ENCODE measurements around the gene SVOP. TPM values are rescaled to one million over a fixed set of nuclear protein-coding genes. Genes with fewer than 3 reads are reported as not detected.

SVOP gene
- polyA plus RNA-seq, 3 donors: 0.38 TPM; not detected in 2

DNA sequence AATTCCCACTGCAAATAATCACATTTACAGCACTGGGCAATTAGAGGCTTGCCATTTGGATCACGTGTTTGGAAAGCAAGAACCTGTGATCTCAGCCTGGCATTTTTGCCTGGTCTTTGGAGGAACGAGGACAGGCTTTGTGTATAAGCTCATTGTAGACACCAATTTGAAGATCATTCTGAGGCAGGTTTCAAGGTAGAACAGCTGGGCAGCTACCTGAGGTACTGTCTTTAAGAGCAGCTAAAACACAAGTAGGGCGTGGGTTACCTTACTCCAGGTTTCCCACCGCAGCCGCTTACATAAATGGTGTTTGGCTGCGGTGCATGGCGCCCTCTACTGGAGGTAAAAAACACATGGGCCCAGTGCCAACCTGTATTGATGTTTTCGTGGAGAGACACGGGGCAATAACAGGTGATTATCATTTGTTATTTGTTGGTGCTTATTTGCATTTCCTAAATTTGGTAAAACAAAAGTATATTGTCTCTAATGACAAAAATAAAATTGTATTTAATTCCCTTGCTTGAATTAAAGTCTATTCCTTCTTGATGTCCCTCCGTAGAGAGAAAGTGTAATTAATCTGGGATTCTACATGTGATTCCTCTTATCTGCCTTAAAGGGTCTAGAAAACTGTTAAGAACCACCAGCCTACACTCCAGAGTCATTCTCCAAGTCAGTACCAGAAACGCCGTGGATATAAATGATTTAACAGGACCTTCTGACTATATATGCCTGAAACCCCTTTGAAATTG is 69.7 kb downstream of the SVOP start:
- no peak overlapping the region for H3K27ac ChIP-seq (ENCODE audit: low read depth, low read length)
- 17 to 24% (median 23%) methylated on average over 12 of the region's 12 CpGs for WGBS, 3 donors

GRCh38 chr12:108949976-108950375 is 70.9 kb downstream of the SVOP start:
- WGBS, 3 donors: 94 to 100% (median 97%) methylated on average over 1 of the region's 1 CpG
- no peak overlapping the region for H3K27ac ChIP-seq (ENCODE audit: low read depth, low read length)

DNA sequence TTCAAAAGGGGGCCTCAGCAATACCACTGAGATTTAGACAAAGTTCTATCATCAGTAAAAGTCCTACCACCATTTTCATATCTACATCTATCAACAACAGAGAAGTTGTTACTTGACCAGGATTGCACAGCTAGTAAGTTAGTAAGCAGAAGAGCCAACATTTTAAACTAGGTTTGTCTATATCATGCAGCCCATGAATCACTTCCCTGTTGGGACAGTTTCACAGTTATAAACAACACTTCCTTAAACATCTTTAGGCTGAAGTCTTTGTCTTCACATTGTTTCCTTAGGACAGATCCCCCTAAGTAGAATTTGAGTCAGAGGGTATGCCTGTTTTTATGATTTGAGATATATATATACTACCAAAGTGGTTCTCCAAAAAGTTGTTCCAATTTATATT is 72.5 kb downstream of the SVOP start:
- H3K27ac ChIP-seq (ENCODE audit: low read depth, low read length): no peak overlapping the region

GRCh38 chr12:108947097-108947496 is 73.8 kb downstream of the SVOP start:
- no peak overlapping the region for H3K27ac ChIP-seq (ENCODE audit: low read depth, low read length)
- WGBS, 3 donors: 37 to 77% (median 68%) methylated on average over 1 of the region's 1 CpG

GRCh38 chr12:108940138-108940537 is 80.7 kb downstream of the SVOP start:
- 42 to 48% (median 44%) methylated on average over 1 of the region's 1 CpG for WGBS, 3 donors
- no peak overlapping the region for H3K27ac ChIP-seq (ENCODE audit: low read depth, low read length)

DNA sequence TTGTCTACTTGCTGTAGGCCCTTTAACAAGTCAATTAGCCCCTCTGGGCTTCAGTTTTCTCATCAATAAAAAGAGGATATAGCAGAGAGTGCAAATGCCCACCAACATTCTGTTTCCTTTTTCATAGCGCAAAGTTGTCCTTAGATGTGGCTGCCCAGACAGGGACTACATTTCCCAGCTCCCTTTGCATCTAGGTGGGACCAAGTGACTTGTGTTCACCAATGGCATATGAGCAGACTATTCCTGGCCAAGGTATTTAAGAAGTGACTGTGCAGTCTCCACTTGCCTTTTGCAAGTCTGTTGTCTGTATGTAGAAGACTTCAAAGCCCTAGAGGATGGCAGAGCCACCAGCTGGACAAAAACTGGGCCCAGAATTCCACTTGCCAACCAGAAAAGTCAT is 81.3 kb downstream of the SVOP start:
- WGBS, 3 donors: 50 to 76% (median 66%) methylated on average over 1 of the region's 1 CpG
- no peak overlapping the region for H3K27ac ChIP-seq (ENCODE audit: low read depth, low read length)

DNA sequence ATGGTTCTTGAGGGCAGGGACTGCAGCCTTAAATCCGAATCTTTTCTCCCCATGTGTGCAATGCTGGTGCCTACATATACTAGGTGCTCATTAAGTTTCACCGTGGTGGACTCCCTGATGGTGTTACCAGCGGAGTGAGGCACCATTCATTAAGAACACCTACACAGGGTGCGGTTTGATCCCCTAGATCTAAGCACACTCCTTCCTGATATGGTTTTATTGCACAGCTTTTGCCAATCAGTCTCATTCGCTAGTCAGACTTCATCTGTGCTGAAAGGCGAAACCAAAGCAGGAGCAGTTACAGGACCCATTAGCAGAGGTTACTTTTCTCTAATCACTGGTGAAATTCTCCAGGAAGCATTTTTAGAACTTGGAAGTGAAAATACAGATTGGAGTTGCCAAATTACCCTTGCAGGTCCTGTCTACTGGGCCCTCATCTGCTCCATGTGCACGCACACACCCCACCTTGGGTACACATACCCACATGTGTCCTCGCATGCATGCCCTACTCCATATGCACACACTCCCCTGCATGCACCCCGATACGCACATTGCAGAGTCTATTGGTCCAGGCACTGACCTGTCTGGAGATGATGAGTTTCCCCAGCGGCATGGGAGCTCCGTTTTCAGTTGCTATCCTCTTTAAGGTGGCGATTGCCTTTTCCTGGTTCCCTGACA is 82.5 kb downstream of the SVOP start:
- no peak overlapping the region for H3K27ac ChIP-seq (ENCODE audit: low read depth, low read length)
- WGBS, 3 donors: 81 to 89% (median 83%) methylated on average over 13 of the region's 13 CpGs

GRCh38 chr12:108935159-108935763 is 85.6 kb downstream of the SVOP start:
- no peak overlapping the region for H3K27ac ChIP-seq (ENCODE audit: low read depth, low read length)
- 72 to 83% (median 79%) methylated on average over 7 of the region's 7 CpGs for WGBS, 3 donors

GRCh38 chr12:108933949-108934348 is 86.9 kb downstream of the SVOP start:
- WGBS, 3 donors: 59 to 83% (median 63%) methylated on average over 6 of the region's 6 CpGs
- H3K27ac ChIP-seq (ENCODE audit: low read depth, low read length): no peak overlapping the region

GRCh38 chr12:108930756-108931155 is 90.1 kb downstream of the SVOP start:
- 90 to 93% (median 90%) methylated on average over 3 of the region's 3 CpGs for WGBS, 3 donors
- H3K27ac ChIP-seq (ENCODE audit: low read depth, low read length): no peak overlapping the region

- WGBS, 3 donors: 25 to 44% (median 28%) methylated on average over 5 of the region's 5 CpGs
- no peak overlapping the region for H3K27ac ChIP-seq (ENCODE audit: low read depth, low read length)
These were observed 90.7 kb downstream of the SVOP start for GRCh38 chr12:108930155-108930554.

DNA sequence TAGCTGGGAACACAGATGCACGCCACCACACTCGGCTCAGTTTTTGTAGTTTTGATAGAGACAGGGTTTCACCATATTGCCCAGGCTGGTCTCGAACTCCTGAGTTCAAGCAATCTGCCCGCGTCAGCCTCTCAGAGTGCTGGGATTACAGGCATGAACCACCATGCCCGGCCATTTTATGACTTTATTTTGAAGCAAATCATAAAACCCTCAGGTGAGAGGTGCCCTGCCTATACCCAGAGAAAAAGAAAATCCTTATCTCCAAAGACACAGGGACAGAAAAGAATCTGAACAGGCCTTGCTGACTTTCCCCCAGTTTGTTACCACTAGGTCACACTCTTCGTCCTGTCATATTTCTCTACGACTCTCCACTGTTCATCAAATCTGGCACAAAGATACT is 92.2 kb downstream of the SVOP start:
- WGBS, 3 donors: 85 to 96% (median 90%) methylated on average over 8 of the region's 8 CpGs
- no peak overlapping the region for H3K27ac ChIP-seq (ENCODE audit: low read depth, low read length)

DNA sequence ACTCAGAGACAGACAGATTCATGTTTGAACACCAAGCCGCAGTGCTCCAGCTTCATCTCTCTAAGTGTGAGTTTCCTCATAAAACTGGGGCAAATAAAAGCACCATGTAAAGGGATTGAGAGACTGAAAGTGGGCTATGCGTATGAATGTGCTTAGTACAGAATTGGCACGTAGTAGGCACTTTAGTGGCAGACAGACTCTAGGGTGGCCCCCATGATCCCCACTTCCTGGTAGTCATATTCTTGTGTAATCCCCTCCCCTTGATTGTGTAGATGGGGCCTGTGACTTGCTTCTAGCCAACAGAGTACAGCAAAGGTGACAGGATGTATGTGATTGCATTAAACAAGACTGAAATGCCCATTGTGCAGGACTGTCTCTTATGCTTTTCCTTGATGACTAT is 98.0 kb downstream of the SVOP start:
- no peak overlapping the region for H3K27ac ChIP-seq (ENCODE audit: low read depth, low read length)
- 84 to 93% (median 85%) methylated on average over 3 of the region's 3 CpGs for WGBS, 3 donors

DNA sequence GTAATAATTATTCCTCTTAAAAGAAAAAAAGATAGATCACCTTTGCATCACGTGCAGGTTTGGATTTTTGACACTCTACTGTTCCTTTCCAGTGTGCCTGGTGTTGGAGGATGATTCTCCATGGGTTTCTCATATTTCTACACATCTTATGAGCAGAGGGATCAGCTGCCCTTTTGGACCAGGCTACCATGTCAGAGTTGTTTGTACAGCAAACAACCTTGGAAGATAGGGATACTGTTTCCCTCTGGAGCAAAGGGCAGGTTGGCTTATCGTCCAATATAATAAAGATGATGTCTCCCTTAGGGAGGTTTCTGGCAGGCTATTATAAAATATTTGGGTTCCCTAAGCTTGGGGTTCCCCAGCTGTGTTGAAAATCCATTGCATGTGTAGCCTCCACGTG is 98.9 kb downstream of the SVOP start:
- WGBS, 3 donors: 61 to 63% (median 63%) methylated on average over 3 of the region's 3 CpGs
- H3K27ac ChIP-seq (ENCODE audit: low read depth, low read length): no peak overlapping the region

DNA sequence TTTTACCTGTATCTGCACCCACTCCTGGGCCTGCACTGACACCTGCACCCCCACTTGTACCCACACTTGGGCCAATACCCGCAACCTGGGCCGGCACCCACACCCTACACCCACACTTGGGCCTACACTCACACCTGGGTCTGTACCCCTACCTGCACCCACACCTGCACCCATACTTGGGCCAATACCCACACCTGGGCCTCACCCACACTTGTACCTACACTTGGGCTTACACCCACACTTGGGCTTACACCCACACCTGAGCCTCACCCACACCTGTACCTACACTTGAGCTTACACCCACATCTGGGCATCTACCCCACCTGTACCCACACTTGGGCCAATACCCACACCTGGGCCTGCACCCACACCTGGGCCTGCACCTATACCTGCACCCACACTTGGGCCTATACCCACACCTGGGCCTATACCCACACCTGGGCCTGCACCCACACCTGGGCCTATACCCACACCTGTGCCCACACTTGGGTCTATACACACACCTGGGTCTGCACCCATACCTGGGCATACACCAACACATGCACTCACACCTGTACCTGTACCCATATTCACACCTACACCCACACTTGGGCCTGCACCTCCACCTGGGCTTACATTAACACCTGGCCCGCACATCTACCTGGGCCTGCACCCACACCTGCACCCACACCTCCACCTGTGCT is 101.8 kb downstream of the SVOP start:
- 74 to 98% (median 82%) methylated on average over 3 of the region's 3 CpGs for WGBS, 3 donors
- H3K27ac ChIP-seq (ENCODE audit: low read depth, low read length): no peak overlapping the region

- 67 to 79% (median 76%) methylated on average over 2 of the region's 2 CpGs for WGBS, 3 donors
- H3K27ac ChIP-seq (ENCODE audit: low read depth, low read length): no peak overlapping the region
These were observed 102.7 kb downstream of the SVOP start for GRCh38 chr12:108918206-108918605.

- no peak overlapping the region for H3K27ac ChIP-seq (ENCODE audit: low read depth, low read length)
- WGBS, 3 donors: 62 to 74% (median 70%) methylated on average over 5 of the region's 5 CpGs
These were observed 104.5 kb downstream of the SVOP start for GRCh38 chr12:108916336-108916735.

DNA sequence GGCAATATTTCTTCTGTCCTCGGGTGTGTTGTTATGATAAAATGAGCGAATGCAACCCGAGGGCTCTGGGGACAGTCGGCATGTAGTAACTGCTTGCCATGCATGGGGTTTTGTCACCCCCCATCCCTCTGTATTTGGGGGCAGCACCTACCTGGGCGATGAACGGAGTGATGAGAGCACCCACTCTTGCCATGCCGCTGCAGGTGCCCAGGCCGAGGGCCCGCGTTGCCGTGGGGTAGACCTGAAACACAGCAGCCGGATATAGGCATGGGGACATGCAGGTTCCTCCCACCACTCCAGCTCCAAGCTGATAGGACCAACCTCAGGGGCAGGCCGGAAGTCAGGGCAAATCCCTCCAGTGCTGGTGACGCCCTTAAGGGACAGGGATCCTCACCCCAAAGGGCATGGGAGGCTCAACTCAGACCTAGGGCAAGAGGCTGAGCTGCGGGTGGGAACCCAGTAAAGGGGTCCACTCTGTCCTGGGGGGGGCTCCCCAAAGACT is 105.2 kb downstream of the SVOP start:
- WGBS, 3 donors: 77 to 89% (median 84%) methylated on average over 15 of the region's 15 CpGs
- H3K27ac ChIP-seq (ENCODE audit: low read depth, low read length): no peak overlapping the region

DNA sequence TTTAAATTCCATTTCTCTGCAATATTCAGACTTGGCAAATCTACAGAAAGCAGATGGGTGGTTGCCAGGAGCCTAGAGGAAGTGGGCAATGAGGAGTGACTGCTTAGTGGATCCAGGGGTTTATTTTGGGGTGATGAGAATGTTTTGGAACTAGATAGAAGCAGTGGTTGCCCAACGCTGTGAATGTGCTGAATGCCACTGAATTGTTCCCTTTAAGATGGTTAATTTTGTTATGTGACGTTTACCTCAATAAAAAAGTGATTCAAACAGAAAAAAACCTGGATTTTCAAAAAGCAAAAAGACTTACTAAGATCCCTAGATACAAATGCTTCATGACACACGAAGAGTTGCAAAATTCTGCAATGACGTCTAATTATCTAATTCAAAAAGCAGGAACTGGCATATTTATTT is 106.7 kb downstream of the SVOP start:
- H3K27ac ChIP-seq (ENCODE audit: low read depth, low read length): no peak overlapping the region
- WGBS, 3 donors: 15 to 51% (median 21%) methylated on average over 4 of the region's 4 CpGs
